WTC11 (cell line): ENCODE measurements around the gene ARFGAP2. TPM values are rescaled to one million over a fixed set of nuclear protein-coding genes. Genes with fewer than 3 reads are reported as not detected.

ENCODE experiments used
- ATAC-seq: fragments of 200-7000 bp; cut with Tn5 transposase; 2 replicates; pipeline ENCODE4 v1.10.0; 2021; ENCODE audit warnings: mild to moderate bottlenecking, moderate library complexity
- CTCF ChIA-PET: fragments of 300-600 bp; sonication (Branson Sonifier 250); formaldehyde crosslinking; loops from one replicate; lab custom pipeline; 2021; ENCODE audit warnings: antibody characterized with exemption; lab: Charles Lee
- POLR2A ChIA-PET: fragments of 350-600 bp; sonication (Branson Sonifier 250); formaldehyde crosslinking; loops from one replicate; lab custom pipeline; 2021; ENCODE audit warnings: antibody characterized with exemption; lab: Charles Lee
- DNase-seq: peaks from one replicate; pipeline ENCODE4 v3.0.0; 2021; ENCODE audit warnings: low spot score
- H3K27ac Mint-ChIP-seq: 2 replicates; pipeline ENCODE4 v1.8.0; 2021; ENCODE audit warnings: mixed read lengths
- H3K27me3 Mint-ChIP-seq: 2 replicates; pipeline ENCODE4 v1.8.0; 2021; ENCODE audit warnings: low read depth, mild to moderate bottlenecking, moderate library complexity, mixed read lengths
- H3K36me3 Mint-ChIP-seq: 2 replicates; pipeline ENCODE4 v1.8.0; 2021; ENCODE audit warnings: mixed read lengths
- H3K4me1 Mint-ChIP-seq: 2 replicates; pipeline ENCODE4 v1.8.0; 2022; ENCODE audit warnings: mixed read lengths
- H3K4me3 Mint-ChIP-seq: 2 replicates; pipeline ENCODE4 v1.8.0; 2021; ENCODE audit warnings: mild to moderate bottlenecking, moderate library complexity, mixed read lengths
- H3K9me3 Mint-ChIP-seq: 2 replicates; pipeline ENCODE4 v1.8.0; 2021; ENCODE audit warnings: mixed read lengths
- CREM ChIP-seq: sonication (generic); formaldehyde crosslinking; IDR thresholded peaks from 2 replicates; pipeline ENCODE4 v1.8.1; 2022; ENCODE audit warnings: mild to moderate bottlenecking, missing genetic modification reagents, moderate library complexity
- E2F1 ChIP-seq: sonication (generic); formaldehyde crosslinking; IDR thresholded peaks from 2 replicates; pipeline ENCODE4 v1.8.0; 2022; ENCODE audit warnings: mild to moderate bottlenecking, missing genetic modification reagents
- FOXK1 ChIP-seq: sonication (generic); formaldehyde crosslinking; IDR thresholded peaks from 2 replicates; pipeline ENCODE4 v1.8.0; 2022; ENCODE audit warnings: mild to moderate bottlenecking, moderate library complexity, missing genetic modification reagents
- GABPB1 ChIP-seq: sonication (generic); formaldehyde crosslinking; IDR thresholded peaks from 2 replicates; pipeline ENCODE4 v1.8.1; 2023; ENCODE audit warnings: mild to moderate bottlenecking, missing genetic modification reagents
- IRF2 ChIP-seq: sonication (generic); formaldehyde crosslinking; IDR thresholded peaks from 2 replicates; pipeline ENCODE4 v1.8.0; 2022; ENCODE audit warnings: low read depth, missing genetic modification reagents, borderline replicate concordance
- JAZF1 ChIP-seq: fragments of 250-450 bp; sonication (Bioruptor Pico); IDR thresholded peaks from 2 replicates; pipeline ENCODE4 v1.9.0; 2021; ENCODE audit warnings: moderate library complexity, mild to moderate bottlenecking, inconsistent platforms
- JUN ChIP-seq: sonication (generic); formaldehyde crosslinking; IDR thresholded peaks from 2 replicates; pipeline ENCODE4 v1.8.0; 2023; ENCODE audit warnings: mild to moderate bottlenecking, missing genetic modification reagents
- KAT7 ChIP-seq: sonication (generic); formaldehyde crosslinking; IDR thresholded peaks from 2 replicates; pipeline ENCODE4 v1.8.1; 2023; ENCODE audit warnings: missing genetic modification reagents, mild to moderate bottlenecking, borderline replicate concordance
- MYBL2 ChIP-seq: sonication (generic); formaldehyde crosslinking; IDR thresholded peaks from 2 replicates; pipeline ENCODE4 v1.8.1; 2023; ENCODE audit warnings: mild to moderate bottlenecking, moderate library complexity, missing genetic modification reagents
- NR3C1 ChIP-seq: sonication (generic); formaldehyde crosslinking; conservative IDR thresholded peaks from 2 replicates; pipeline ENCODE4 v1.8.1; 2023; ENCODE audit warnings: low read depth, mild to moderate bottlenecking, missing genetic modification reagents
- RELA ChIP-seq: sonication (generic); formaldehyde crosslinking; IDR thresholded peaks from 2 replicates; pipeline ENCODE4 v1.8.1; 2022; ENCODE audit warnings: missing genetic modification reagents, mild to moderate bottlenecking, borderline replicate concordance
- SMAD4 ChIP-seq: sonication (generic); formaldehyde crosslinking; IDR thresholded peaks from 2 replicates; pipeline ENCODE4 v1.8.0; 2022; ENCODE audit warnings: mild to moderate bottlenecking, missing genetic modification reagents
- SP1 ChIP-seq: sonication (generic); formaldehyde crosslinking; conservative IDR thresholded peaks from 2 replicates; pipeline ENCODE4 v1.8.1; 2022; ENCODE audit warnings: missing genetic modification reagents
- TCF7 ChIP-seq: sonication (generic); formaldehyde crosslinking; IDR thresholded peaks from 2 replicates; pipeline ENCODE4 v1.8.0; 2022; ENCODE audit warnings: mild to moderate bottlenecking, low read depth, missing genetic modification reagents, moderate library complexity
- USF1 ChIP-seq: sonication (generic); formaldehyde crosslinking; IDR thresholded peaks from 2 replicates; pipeline ENCODE4 v1.8.0; 2022; ENCODE audit warnings: mild to moderate bottlenecking, missing genetic modification reagents
- ZNF121 ChIP-seq: sonication (generic); formaldehyde crosslinking; IDR thresholded peaks from 2 replicates; pipeline ENCODE4 v1.8.0; 2023; ENCODE audit warnings: missing genetic modification reagents
- ZNF219 ChIP-seq: sonication (generic); formaldehyde crosslinking; IDR thresholded peaks from 2 replicates; pipeline ENCODE4 v1.8.0; 2023; ENCODE audit warnings: missing genetic modification reagents, mild to moderate bottlenecking, borderline replicate concordance
- ZNF263 ChIP-seq: sonication (generic); formaldehyde crosslinking; IDR thresholded peaks from 2 replicates; pipeline ENCODE4 v1.8.1; 2022; ENCODE audit warnings: low read depth, mild to moderate bottlenecking, moderate library complexity, missing genetic modification reagents
- ZNF416 ChIP-seq: fragments of 250-450 bp; sonication (Bioruptor Pico); IDR thresholded peaks from 2 replicates; pipeline ENCODE4 v1.9.0; 2021; ENCODE audit warnings: mild to moderate bottlenecking, inconsistent platforms
- total RNA-seq: library from RNA; stranded (reverse); gene quantifications from 3 replicates; pipeline ENCODE4 v1.2.3, GENCODE V29; 2021
- TF ChIP-seq, protein P1 (sequence below): sonication (generic); formaldehyde crosslinking; IDR thresholded peaks from 2 replicates; pipeline ENCODE4 v1.8.0; 2022; ENCODE audit warnings: mild to moderate bottlenecking, missing genetic modification reagents
- TF ChIP-seq, protein P2 (sequence below): sonication (generic); formaldehyde crosslinking; IDR thresholded peaks from 2 replicates; pipeline ENCODE4 v1.8.1; 2023; ENCODE audit warnings: mild to moderate bottlenecking, missing genetic modification reagents
- TF ChIP-seq, protein P3 (sequence below): sonication (generic); formaldehyde crosslinking; IDR thresholded peaks from 2 replicates; pipeline ENCODE4 v1.8.1; 2022; ENCODE audit warnings: low read depth, missing genetic modification reagents, borderline replicate concordance
- TF ChIP-seq, protein P4 (sequence below): sonication (generic); formaldehyde crosslinking; IDR thresholded peaks from 2 replicates; pipeline ENCODE4 v1.8.1; 2023; ENCODE audit warnings: mild to moderate bottlenecking, missing genetic modification reagents, moderate library complexity

Gene ARFGAP2
- total RNA-seq, 1 experiment from 2014 or later = 73.0 TPM

GRCh38 chr11:47215366-47215910 is 38.8 kb upstream of the ARFGAP2 start:
- Mint-ChIP-seq H3K4me1 (peaks cover 29% of the 10 kb centered on the region), H3K27ac (peak overlapping the region; percentile 99), H3K27me3 (no peaks in the 10 kb centered on the region; the same call in 1 of the 2 replicates), H3K36me3 (peaks cover 27% of the 10 kb centered on the region), H3K4me3 (peak overlapping the region; percentile 97), H3K9me3 (no peaks in the 10 kb centered on the region)
- peak; percentile 4 for ATAC-seq
- POLR2A ChIA-PET = interaction anchor here (0.6 to 3.4 kb wide), 15 partner anchors 10 to 354 kb away, joined by 3 to 114 read pairs (median 7); partner anchors contain the start of genes ACP2, NR1H3, PACSIN3 and PSMC3
- TF ChIP-seq, protein P1, sequence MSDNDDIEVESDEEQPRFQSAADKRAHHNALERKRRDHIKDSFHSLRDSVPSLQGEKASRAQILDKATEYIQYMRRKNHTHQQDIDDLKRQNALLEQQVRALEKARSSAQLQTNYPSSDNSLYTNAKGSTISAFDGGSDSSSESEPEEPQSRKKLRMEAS = 0 out of 2 replicates have a peak, but pooled peaks have one; percentile 3
- TF ChIP-seq KAT7 (CRISPR knock-in tag) (0 out of 2 replicates have a peak, but pooled peaks have one; percentile 26), FOXK1 (CRISPR knock-in tag) (peak; percentile 29; the same call in 1 of the 2 replicates), GABPB1 (0 out of 2 replicates have a peak, but pooled peaks have one; percentile 6), NR3C1 (CRISPR knock-in tag) (no peak), ZNF263 (no peak), MYBL2 (CRISPR knock-in tag) (no peak), ZNF219 (no peak), SMAD4 (CRISPR knock-in tag) (no peak)
- TF ChIP-seq, protein P2, sequence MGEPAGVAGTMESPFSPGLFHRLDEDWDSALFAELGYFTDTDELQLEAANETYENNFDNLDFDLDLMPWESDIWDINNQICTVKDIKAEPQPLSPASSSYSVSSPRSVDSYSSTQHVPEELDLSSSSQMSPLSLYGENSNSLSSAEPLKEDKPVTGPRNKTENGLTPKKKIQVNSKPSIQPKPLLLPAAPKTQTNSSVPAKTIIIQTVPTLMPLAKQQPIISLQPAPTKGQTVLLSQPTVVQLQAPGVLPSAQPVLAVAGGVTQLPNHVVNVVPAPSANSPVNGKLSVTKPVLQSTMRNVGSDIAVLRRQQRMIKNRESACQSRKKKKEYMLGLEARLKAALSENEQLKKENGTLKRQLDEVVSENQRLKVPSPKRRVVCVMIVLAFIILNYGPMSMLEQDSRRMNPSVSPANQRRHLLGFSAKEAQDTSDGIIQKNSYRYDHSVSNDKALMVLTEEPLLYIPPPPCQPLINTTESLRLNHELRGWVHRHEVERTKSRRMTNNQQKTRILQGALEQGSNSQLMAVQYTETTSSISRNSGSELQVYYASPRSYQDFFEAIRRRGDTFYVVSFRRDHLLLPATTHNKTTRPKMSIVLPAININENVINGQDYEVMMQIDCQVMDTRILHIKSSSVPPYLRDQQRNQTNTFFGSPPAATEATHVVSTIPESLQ (CRISPR knock-in tag) = no peak
- TF ChIP-seq, protein P3, sequence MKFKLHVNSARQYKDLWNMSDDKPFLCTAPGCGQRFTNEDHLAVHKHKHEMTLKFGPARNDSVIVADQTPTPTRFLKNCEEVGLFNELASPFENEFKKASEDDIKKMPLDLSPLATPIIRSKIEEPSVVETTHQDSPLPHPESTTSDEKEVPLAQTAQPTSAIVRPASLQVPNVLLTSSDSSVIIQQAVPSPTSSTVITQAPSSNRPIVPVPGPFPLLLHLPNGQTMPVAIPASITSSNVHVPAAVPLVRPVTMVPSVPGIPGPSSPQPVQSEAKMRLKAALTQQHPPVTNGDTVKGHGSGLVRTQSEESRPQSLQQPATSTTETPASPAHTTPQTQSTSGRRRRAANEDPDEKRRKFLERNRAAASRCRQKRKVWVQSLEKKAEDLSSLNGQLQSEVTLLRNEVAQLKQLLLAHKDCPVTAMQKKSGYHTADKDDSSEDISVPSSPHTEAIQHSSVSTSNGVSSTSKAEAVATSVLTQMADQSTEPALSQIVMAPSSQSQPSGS = no peak
- no peak for DNase-seq
- CTCF ChIA-PET = interaction anchor here (0.7 to 3.7 kb wide), 17 partner anchors 11 to 303 kb away, joined by 3 to 65 read pairs (median 7); partner anchors contain the start of genes ACP2 and NR1H3

GRCh38 chr11:47213950-47214565 is 37.4 kb upstream of the ARFGAP2 start:
- no peaks in the 10 kb centered on the region; the same call in 1 of the 2 replicates for H3K27me3 Mint-ChIP-seq
- H3K4me3 Mint-ChIP-seq = peak overlapping the region; percentile 97
- peaks cover 17% of the 10 kb centered on the region for H3K36me3 Mint-ChIP-seq
- TF ChIP-seq IRF2 (CRISPR knock-in tag) = no peak
- no peak for TF ChIP-seq TCF7 (CRISPR knock-in tag)
- TF ChIP-seq GABPB1 = no peak
- TF ChIP-seq CREM (CRISPR knock-in tag) = 0 out of 2 replicates have a peak, but pooled peaks have one; percentile 24
- TF ChIP-seq, protein P4, sequence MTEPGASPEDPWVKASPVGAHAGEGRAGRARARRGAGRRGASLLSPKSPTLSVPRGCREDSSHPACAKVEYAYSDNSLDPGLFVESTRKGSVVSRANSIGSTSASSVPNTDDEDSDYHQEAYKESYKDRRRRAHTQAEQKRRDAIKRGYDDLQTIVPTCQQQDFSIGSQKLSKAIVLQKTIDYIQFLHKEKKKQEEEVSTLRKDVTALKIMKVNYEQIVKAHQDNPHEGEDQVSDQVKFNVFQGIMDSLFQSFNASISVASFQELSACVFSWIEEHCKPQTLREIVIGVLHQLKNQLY = no peak
- TF ChIP-seq, all 79 proteins: peak for 1
- DNase-seq (peak; percentile 86), ATAC-seq (peak; percentile 89)
- ChIA-PET CTCF (interaction anchor here (0.6 to 3.7 kb wide), 19 partner anchors 9 to 1459 kb away, joined by 3 to 65 read pairs (median 6); partner anchors contain the start of genes ACP2 and NR1H3), POLR2A (interaction anchor here (0.5 to 3.4 kb wide), 21 partner anchors 8 to 513 kb away, joined by 3 to 114 read pairs (median 6); partner anchors contain the start of genes ACP2, NR1H3, PACSIN3 and PSMC3)
- peak overlapping the region; percentile 100 for H3K27ac Mint-ChIP-seq
- peaks cover 29% of the 10 kb centered on the region for H3K4me1 Mint-ChIP-seq
- no peaks in the 10 kb centered on the region for H3K9me3 Mint-ChIP-seq

- H3K36me3 Mint-ChIP-seq = peaks cover 10% of the 10 kb centered on the region
- H3K4me3 Mint-ChIP-seq = no peak overlapping the region
- no peaks in the 10 kb centered on the region; the same call in 1 of the 2 replicates for H3K27me3 Mint-ChIP-seq
- no peaks in the 10 kb centered on the region for H3K9me3 Mint-ChIP-seq
- peaks cover 22% of the 10 kb centered on the region for H3K4me1 Mint-ChIP-seq
- ATAC-seq (no peak), DNase-seq (no peak)
- ChIA-PET CTCF (interaction anchor here (0.7 kb wide), 2 partner anchors 21 to 453 kb away, joined by 3 read pairs; no protein-coding TSS in a partner anchor), POLR2A (interaction anchor here (2.7 kb wide), 1 partner anchor 34 kb away, joined by 18 read pairs; no protein-coding TSS in a partner anchor)
- no peak overlapping the region for H3K27ac Mint-ChIP-seq
- TF ChIP-seq, protein P1 = no peak
- TF ChIP-seq ZNF416 (CRISPR knock-in tag) (no peak), SMAD4 (CRISPR knock-in tag) (no peak), JAZF1 (CRISPR knock-in tag) (no peak), SP1 (CRISPR knock-in tag) (no peak), JUN (CRISPR knock-in tag) (no peak), ZNF121 (CRISPR knock-in tag) (no peak), RELA (CRISPR knock-in tag) (no peak), E2F1 (no peak), USF1 (CRISPR knock-in tag) (no peak)
- TF ChIP-seq, protein P4 = no peak
Measured at GRCh38 chr11:47212938-47213337, 36.3 kb upstream of the ARFGAP2 start.
